Renal cortex interstitium (tissue), 11 donors: Measurements from ENCODE around the gene NFKB1. TPM values are rescaled to one million over a fixed set of nuclear protein-coding genes. Genes with fewer than 3 reads are reported as not detected.

Experiments used
- DNase-seq, 11 donors: peaks; one replicate each; pipeline ENCODE4 v3.0.0-alpha.2; 2013; ENCODE audit warnings: low read depth in 9 of 11, low spot score in 4 of 11; ENCODE audit errors: extremely low read depth in 1 of 11
- polyA plus RNA-seq, 3 donors: library from polyadenylated mRNA; unstranded; fragments of 120-200 nt; gene quantifications; one replicate each; pipeline ENCODE4 v1.2.1, GENCODE V29; 2013; ENCODE audit not compliant: insufficient read length in 3 of 3

The NFKB1 gene
- polyA plus RNA-seq, 3 donors: 25.8 to 27.7 (median 26.0) TPM

DNA sequence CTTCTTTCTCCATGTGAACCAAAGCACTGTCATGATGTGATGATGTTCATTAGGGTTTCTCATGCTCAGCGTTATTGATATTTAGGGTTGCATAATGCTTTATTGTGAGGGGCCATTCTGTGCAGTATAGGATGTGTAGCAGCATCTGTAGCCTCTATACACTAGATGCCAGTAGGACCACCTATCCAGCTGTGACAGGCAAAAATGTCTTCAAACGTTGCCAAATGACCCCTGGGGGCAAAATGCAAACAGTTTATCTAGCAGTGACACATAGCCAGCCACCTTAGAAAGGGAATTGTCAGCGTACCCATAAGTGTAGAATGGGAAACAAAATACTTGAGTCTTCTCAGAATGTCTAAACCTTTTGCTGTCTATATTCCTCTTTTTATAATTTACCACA is 18.8 kb downstream of the NFKB1 start:
- DNase-seq: no peak

DNA sequence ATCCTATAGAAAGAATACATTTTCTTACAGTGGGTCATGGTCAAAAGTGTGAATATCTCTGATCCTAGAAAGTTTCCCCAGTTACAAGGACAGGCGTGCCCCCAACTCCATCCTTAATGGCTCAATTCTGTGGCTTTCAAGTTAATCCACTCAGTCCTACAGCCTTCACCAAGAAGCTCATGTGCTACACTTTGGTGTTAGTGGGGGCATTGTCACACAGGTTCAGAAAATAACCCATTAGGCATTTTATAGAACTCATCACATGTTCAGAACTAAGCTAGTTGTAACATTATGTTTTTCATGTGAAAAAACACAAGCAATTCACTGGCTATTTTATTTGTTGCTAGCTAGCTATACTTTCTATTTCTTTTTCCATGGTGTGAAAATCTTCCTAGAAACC is 20.4 kb downstream of the NFKB1 start:
- DNase-seq: no peak

DNA sequence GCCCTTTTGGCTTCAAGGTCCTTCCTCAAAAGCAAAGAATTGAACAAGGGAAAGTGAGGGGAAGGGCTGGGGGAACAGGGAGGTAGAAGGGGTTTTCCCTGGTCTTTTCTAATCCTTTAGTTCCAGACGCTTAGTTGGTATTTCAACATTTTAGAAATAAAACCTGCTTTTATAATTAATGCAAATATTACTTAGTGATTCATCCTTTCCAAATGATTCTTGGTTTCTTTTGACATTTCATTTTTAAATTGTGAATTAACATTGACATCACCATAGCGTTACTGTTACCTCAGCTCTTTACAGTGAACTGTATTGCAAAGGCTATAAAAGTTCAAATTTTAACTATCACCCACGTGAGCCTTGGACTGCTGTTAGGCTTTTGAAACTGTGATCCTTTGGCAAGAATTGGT is 20.9 kb downstream of the NFKB1 start:
- DNase-seq: no peak

DNA sequence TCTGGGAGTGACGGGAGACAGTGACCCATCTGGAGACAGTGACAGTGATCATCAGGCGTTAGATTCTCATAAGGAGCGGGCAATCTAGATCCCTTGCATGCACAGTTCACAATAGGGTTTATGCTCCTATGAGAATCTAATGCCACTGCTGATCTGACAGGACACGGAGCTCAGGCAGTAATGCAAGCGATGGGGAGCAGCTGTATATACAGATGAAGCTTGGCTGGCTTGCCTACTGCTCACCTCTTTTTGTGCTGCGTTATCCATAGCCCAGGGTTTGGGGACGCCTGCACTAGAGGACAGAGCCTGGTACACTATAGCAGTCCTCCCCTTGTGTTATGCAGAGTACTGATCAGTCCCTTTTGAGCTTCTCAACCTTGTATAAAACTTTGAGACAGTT is 23.5 kb downstream of the NFKB1 start:
- no peak for DNase-seq

DNA sequence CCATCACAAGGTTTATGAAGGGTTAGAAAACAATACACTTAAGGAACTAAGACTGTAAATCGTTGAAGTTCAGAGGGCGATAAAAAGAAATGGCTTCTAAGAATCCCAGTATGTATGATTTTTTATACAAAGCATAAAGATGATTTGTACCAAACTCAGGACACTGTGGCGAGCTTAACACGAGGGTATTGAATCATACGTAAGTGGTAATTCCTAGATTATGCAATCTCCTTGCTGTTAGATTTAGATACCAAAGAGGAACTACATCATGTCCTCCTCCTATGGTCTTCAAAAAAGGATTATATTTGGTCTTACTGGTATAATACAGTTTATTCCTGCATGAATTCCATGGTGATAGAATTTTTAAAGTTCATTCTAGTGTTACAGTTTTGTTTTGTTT is 23.9 kb downstream of the NFKB1 start:
- no peak for DNase-seq

DNA sequence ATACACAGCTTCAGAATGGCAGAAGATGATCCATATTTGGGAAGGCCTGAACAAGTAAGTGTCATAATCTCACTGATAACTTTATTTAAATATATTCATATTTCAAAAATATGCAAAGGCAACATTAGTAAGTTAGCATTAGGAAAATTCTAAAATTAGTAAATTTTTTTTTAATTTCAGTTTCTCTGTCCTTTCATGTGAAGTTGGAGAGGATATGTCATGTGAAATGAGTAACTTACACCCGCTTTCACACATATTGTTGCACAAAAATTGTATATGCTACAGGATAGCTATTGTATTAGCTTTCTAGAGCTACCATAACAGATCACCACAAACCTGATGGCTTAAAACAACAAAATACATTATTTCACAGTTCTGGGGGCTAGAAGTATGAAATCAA is 24.3 kb downstream of the NFKB1 start:
- no peak for DNase-seq

DNA sequence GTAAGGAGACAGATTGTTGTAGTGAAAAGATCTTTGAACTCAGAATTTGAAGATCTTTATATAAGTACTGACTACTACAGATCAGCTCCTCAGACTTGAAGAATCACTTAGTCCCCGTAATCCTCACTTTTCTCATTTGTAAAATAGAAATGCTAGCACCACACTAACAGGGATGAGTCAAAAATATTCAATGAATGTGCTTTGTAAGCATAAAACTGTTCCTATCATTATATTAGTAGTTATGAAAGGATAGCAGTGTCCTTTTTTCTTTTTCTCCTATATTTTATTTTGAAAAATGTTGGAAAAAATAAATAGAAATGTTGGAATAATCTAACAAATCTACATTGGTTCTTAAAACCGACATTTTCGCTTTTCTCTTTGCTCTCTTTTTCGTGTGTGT is 25.4 kb downstream of the NFKB1 start:
- DNase-seq: no peak

DNA sequence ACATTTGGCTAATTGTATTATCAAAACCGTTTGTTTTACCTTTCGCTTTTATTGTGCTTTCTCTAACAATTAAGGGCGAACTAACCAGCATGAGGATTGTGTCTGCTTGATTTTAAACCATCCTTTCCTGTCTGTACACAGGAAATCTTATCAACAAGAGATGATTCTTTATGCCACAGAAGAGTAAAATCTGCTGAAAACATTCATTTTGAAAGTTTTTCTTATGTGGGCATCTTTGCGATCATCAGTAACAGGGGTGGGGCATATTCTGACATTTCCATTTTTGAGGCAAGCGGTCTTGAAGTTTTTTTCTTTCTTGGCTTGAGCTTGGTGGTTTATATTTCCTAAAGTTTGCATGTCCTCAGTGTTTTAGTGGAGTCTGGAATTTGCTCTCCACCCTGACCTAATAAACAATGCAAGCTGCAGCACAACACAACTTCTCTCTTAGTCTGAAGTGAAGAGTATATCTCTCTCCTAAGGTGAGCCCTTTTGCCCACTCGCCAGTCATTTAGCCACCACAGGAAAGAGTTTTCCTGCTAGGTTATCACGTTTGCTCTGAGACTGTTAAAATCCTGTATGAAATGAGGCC is 26.6 kb downstream of the NFKB1 start:
- no peak for DNase-seq

DNA sequence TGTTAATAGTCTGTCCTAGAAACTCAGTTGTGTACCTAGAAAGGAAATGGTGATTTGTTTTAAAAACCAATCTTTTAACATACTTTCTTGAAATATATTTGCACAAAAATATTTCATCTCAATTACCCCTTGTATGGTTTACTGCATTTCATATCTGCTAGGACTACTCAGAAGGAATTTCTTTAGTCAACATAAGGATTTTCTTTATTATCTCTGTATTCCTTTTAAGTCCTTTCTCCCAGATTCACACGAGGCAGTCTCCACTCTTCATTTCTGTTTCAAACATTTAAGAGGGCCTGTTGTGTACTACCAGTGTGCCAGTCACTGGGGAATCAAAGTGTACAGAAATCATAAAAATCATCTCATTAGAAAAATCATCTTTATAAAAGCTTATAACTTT is 28.8 kb downstream of the NFKB1 start:
- no peak for DNase-seq

DNA sequence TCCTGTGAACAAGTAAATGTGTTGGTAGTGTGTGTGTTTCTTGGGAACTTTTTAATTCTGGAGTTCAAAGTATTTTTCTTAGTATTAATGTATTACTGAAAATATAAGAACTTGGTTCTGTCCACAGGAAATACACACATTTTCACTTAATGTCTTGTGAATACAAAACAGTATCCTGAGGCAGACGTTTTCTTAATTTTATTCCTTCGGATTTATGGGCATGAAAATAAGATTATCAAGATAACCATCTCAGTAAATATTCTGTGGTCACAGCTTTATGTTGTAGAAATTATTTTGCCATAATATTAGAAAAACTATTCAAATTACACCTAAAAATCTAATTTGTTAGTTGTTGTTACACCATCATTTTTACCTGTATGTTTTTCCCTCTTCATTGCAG is 29.8 kb downstream of the NFKB1 start:
- no peak for DNase-seq

DNA sequence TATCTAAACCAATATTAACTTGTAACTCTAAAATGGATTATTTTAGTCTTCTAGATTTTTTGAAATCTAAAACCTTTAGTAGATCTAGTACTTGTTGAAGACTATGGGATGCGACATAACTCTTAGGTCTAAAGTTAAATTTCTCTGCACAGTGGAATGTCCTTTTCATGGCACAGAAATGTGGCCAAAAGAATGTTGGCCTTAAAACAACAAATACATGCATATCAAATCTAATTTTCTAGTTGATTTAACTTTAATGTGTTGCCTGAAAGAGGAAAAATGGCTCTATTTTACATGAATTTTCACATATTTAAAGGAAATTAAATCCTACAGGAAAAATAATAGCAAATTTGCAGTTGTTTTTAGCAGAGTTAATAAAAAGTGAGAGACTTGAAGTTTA is 30.3 kb downstream of the NFKB1 start:
- DNase-seq: no peak

DNA sequence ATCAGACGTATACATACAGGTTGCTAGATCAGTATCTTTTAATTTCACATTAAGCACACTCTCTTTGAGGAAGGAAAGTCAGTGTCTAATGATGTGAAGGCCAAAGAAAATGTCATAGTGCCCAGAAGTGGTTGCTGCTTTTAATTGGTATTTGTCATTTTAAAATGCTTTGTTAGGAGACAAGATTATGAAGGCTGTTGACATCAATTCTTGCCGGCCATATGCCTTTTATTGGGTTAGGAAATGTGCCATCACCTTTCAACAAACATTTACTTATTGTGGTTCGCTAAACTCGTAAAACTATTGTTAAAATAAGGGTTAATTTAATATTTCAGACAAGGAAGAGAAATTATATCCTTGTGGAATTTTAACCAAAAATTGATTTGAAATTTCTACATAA is 32.2 kb downstream of the NFKB1 start:
- DNase-seq: no peak

DNA sequence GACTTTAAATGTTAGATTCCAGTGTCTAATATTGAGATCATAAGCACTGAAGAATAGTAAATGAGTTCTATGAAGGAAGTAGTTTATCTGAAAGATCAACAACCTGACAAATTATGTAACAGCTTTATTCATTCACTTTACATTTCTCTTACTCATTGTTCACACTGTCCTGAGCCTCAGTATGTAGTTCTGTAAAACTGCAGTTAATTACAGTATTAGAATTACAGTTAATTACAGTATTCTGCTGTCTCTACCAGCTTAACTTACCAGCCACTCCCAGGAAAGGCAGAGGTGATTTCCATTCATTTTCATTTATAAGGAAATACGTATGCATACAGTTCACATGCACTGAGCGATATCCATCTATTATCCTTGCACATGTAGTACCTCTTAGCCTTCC is 32.7 kb downstream of the NFKB1 start:
- DNase-seq: no peak

DNA sequence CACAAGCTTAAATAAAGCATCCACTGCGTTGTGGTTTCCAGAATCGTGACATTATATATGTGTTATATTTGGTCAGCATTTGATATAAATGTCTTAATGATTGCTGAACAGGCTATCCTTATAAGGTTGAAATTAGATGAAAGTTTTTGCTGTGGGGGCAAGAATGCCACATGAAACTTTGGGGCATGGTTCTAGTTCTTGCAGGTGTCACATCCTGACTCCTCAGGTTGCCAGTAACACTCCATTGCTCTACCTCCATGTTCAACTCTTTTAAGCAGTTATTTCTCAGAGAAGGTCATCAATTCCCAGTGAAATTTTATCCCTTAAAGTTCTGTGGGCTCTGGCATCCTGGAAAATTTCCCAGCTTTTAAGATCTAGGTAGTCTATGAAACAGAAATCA is 33.7 kb downstream of the NFKB1 start:
- no peak for DNase-seq

DNA sequence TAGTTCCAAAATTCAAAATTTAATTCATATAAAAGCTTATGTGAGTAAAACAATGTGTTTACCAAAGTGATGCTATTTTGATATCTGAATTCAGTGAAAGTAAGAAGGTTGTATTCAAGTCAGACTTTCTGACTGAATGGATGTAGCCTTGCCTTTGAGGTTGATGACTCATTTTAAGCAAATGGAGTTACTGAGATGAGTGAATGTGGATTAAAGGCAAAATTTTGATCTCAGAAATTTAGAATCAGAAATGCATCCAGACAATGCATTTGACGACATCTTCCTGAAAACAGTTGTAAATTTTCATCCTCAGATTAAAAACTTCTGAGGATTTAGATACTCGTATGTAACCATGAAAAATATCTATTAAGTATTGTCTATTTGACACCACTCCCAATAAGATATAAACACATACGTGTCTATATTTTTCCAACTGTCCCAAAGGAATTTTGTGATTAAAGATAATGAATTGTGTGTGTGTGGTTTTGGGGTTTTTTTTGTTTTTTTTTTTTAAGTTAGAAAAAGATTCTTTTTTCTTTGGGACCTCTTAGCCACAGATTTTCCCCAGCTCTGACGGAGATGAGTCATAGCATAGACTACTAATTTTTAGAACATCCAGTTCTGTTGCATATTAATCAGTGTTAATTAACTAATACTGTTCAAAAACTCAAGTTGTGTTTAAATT is 34.4 kb downstream of the NFKB1 start:
- no peak for DNase-seq

DNA sequence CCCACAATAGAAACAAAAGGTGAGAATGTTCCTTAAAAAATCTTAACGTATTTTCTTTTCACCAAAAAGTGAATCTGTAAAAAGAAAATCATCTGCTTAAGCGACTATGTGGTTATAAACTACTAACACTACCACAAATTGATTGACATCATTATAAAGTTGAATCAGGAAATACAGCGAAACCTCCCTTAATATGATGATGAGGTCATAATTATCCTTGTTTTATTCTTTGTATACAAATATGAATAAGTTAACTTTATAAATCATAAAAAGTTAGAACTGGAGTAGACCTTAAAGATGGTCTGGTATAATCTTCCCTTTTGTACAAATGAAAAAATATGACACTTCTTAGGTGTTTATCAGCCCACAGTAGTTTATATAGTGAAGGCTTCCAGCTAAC is 35.6 kb downstream of the NFKB1 start:
- no peak for DNase-seq

DNA sequence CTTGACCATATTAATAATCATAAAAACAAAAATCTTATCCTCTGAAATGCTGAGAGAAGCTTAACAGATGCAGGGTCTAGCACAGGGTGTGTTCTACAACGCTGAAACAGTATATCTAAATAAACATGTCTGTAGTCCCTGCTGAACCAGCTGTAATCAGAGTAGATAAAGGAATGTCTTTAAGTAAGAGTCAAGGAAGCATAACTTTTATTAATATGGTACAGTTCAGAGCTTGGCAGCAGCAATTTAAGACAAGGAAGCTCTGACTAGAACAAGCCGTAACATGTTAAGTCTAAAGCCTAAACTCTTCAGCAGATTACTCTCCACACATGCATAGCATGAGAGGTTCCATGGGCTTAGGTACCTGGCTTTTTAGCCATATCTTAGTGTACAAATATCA is 36.1 kb downstream of the NFKB1 start:
- no peak for DNase-seq

DNA sequence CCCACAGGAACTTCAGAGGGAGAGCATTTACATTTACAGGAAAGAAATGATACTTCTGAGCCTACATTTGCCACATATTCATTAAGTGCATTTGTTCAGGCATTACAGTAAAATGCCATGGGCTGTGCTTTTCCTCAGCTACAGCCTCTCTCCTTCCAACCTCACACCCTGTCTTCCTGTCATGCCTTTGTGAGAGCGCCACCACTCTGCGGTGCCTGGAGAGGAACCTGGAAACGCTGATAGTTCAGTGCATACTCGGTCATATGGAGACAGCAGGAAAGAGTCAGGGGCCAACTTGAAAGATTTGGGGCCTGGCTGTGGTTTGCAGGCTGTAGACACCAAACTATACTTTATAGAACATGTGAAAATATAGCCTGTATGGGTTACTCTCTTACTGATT is 40.5 kb downstream of the NFKB1 start:
- DNase-seq: no peak

DNA sequence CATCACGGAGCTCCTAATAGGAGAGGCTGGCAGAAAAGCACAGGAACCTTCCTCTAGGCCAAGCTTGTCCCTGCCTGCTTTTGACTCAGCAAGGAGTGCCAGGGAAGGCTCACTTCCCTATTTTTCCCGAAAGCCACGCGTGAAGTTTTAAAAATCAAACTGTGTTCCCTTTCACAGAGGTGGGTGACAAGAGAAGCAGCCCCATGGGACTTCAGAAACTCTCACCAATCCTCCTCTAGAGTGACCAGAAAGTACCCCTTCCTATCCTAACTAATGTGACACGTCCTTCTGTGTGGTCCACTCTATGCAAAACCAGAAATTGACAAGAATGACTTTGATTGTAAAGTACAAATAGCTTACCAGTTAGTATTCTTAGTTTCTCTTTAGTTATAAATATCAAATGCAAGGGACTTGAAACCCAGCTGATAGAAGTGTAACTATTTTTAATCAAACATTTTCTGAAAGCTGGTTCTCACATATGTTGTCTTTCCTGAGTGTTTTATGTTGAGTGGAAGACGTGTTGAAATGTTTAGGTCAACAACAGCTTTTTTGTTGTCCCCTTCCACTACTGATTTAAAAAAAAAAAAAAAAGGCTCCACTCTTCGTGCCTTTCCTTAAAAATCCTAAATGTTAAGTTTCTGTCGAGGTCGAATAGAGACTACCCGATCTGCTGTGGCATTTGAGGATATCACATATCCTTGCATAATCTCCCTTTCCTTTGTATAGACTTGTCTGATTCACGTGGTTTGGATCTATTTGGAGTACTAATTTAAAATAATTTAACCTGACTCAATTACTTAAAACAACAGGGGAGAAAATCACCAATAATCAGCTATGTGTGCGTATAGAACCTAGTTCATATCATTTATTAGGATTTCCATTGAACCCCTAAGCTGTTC is 42.1 kb downstream of the NFKB1 start:
- DNase-seq: no peak

DNA sequence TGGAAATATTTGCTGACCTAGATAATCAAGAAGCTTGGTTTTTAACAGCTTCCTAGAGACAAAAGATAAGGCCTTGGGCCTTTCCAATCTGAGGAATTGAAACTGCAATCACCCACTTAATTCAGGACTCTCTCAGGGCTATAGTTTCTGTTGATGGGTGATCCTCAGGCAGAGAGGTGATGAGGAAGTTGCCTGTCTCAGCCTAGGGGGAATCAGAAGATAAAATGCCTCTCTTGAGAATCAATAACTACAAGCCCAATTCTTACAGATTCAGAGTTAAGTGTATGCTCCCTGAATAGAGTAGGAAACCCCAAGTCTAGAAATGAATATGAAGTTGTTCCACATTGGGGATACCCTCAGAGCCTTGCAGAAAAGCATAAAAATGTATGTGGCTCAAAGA is 45.5 kb downstream of the NFKB1 start:
- DNase-seq: no peak
